Astrocyte (in vitro differentiated cells and primary cell): ENCODE measurements around the gene EPHA2.

Experiments used
- EZH2 ChIP-seq: IDR thresholded peaks from 2 replicates; pipeline ENCODE4 v1.6.1; 2012; ENCODE audit warnings: mild to moderate bottlenecking, low read length, inconsistent platforms; ENCODE audit not compliant: insufficient read depth
- TF ChIP-seq, protein P1 (sequence below): IDR thresholded peaks from 2 replicates; pipeline ENCODE4 v1.5.1; 2011; ENCODE audit warnings: low read depth, mild to moderate bottlenecking, inconsistent platforms, low read length, moderate library complexity; ENCODE audit not compliant: insufficient read depth

GRCh38 chr1:16117936-16118335, 37.9 kb downstream of the EPHA2 start:
- TF ChIP-seq, protein P1, sequence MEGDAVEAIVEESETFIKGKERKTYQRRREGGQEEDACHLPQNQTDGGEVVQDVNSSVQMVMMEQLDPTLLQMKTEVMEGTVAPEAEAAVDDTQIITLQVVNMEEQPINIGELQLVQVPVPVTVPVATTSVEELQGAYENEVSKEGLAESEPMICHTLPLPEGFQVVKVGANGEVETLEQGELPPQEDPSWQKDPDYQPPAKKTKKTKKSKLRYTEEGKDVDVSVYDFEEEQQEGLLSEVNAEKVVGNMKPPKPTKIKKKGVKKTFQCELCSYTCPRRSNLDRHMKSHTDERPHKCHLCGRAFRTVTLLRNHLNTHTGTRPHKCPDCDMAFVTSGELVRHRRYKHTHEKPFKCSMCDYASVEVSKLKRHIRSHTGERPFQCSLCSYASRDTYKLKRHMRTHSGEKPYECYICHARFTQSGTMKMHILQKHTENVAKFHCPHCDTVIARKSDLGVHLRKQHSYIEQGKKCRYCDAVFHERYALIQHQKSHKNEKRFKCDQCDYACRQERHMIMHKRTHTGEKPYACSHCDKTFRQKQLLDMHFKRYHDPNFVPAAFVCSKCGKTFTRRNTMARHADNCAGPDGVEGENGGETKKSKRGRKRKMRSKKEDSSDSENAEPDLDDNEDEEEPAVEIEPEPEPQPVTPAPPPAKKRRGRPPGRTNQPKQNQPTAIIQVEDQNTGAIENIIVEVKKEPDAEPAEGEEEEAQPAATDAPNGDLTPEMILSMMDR: no peak
- TF ChIP-seq EZH2: no peak
